OCI-LY1 (cell line): ENCODE data around the gene FAM83E.

Experiments used
- H2AFZ ChIP-seq: fragments of 200-600 bp; sonication (generic), shearing (Covaris generic); 2 replicates; pipeline ENCODE4 v1.6.0; 2014; ENCODE audit warnings: antibody characterized with exemption, mild to moderate bottlenecking, low read length
- H3F3A ChIP-seq: fragments of 200-600 bp; sonication (generic), shearing (Covaris generic); 2 replicates; pipeline ENCODE4 v1.6.0; 2014; ENCODE audit warnings: mild to moderate bottlenecking, antibody characterized with exemption, low read length, moderate library complexity; ENCODE audit not compliant: insufficient read depth
- H3K27ac ChIP-seq: fragments of 200-600 bp; sonication (generic); 2 replicates; pipeline ENCODE4 v1.5.1; 2014; ENCODE audit warnings: low read length, mixed run types, mild to moderate bottlenecking, low read depth; ENCODE audit not compliant: poor library complexity, severe bottlenecking
- H3K27me3 ChIP-seq: fragments of 200-600 bp; sonication (generic); 2 replicates; pipeline ENCODE4 v1.6.0; 2014; ENCODE audit warnings: antibody characterized with exemption, mild to moderate bottlenecking, low read length, moderate library complexity; ENCODE audit not compliant: insufficient read depth
- H3K36me3 ChIP-seq: fragments of 200-600 bp; sonication (generic); 2 replicates; pipeline ENCODE4 v1.6.1; 2014; ENCODE audit warnings: mild to moderate bottlenecking, antibody characterized with exemption, low read length, moderate library complexity, mixed read lengths; ENCODE audit not compliant: insufficient read depth
- H3K4me1 ChIP-seq: fragments of 200-600 bp; sonication (generic); 2 replicates; pipeline ENCODE4 v1.5.1; 2014; ENCODE audit warnings: mild to moderate bottlenecking, low read length, moderate library complexity; ENCODE audit not compliant: insufficient read depth, severe bottlenecking
- H3K4me2 ChIP-seq: fragments of 200-600 bp; sonication (generic), shearing (Covaris generic); 2 replicates; pipeline ENCODE4 v1.6.1; 2014; ENCODE audit warnings: low read length
- H3K4me3 ChIP-seq: fragments of 200-600 bp; sonication (generic); 2 replicates; pipeline ENCODE4 v1.5.1; 2014; ENCODE audit warnings: low read length, low read depth, mild to moderate bottlenecking, mixed read lengths; ENCODE audit not compliant: poor library complexity, severe bottlenecking
- H3K79me2 ChIP-seq: fragments of 200-600 bp; shearing (Covaris generic); 2 replicates; pipeline ENCODE4 v1.6.1; 2016; ENCODE audit warnings: mixed run types, low read length, mixed read lengths; ENCODE audit not compliant: insufficient read depth
- H3K9ac ChIP-seq: fragments of 200-600 bp; sonication (generic), shearing (Covaris generic); 2 replicates; pipeline ENCODE4 v1.6.1; 2014; ENCODE audit warnings: mild to moderate bottlenecking, low read length, mixed read lengths
- H3K9me2 ChIP-seq: fragments of 200-600 bp; sonication (generic), shearing (Covaris generic); 2 replicates; pipeline ENCODE4 v1.6.1; 2014; ENCODE audit warnings: low read depth, mild to moderate bottlenecking, low read length, mixed read lengths
- H3K9me3 ChIP-seq: fragments of 200-600 bp; shearing (Covaris generic); 2 replicates; pipeline ENCODE4 v1.6.1; 2014; ENCODE audit warnings: low read length, mixed read lengths
- H4K20me1 ChIP-seq: fragments of 200-600 bp; sonication (generic), shearing (Covaris generic); 2 replicates; pipeline ENCODE4 v1.6.0; 2016; ENCODE audit warnings: mild to moderate bottlenecking, low read length; ENCODE audit not compliant: insufficient read depth
- EZH2 ChIP-seq: fragments of 200-600 bp; sonication (generic), shearing (Covaris generic); IDR thresholded peaks from 2 replicates; pipeline ENCODE4 v1.8.0; 2017; ENCODE audit warnings: borderline replicate concordance, mixed run types, mild to moderate bottlenecking, antibody characterized with exemption, low read length, moderate library complexity, mixed read lengths
- TF ChIP-seq, protein P1 (sequence below): fragments of 200-600 bp; sonication (generic), shearing (Covaris generic); IDR thresholded peaks from 2 replicates; pipeline ENCODE4 v1.5.1; 2017; ENCODE audit warnings: mild to moderate bottlenecking, antibody characterized with exemption, low read length, moderate library complexity, mixed read lengths

Gene FAM83E

GRCh38 chr19:48645620-48646000, 30.7 kb upstream of the FAM83E start:
- H3K9me2 ChIP-seq: no peaks in the 10 kb centered on the region
- no peak overlapping the region; the same call in 1 of the 2 replicates for H3K9ac ChIP-seq
- no peaks in the 10 kb centered on the region for H4K20me1 ChIP-seq
- no peaks in the 10 kb centered on the region for H3K79me2 ChIP-seq
- H3K36me3 ChIP-seq: no peaks in the 10 kb centered on the region
- peak overlapping the region; percentile 75; the same call in 1 of the 2 replicates for H3K4me2 ChIP-seq
- H3K27me3 ChIP-seq: no peaks in the 10 kb centered on the region
- no peaks in the 10 kb centered on the region for H3F3A ChIP-seq
- no peaks in the 10 kb centered on the region for H3K9me3 ChIP-seq
- H2AFZ ChIP-seq: no peak overlapping the region
- no peak overlapping the region for H3K27ac ChIP-seq
- TF ChIP-seq EZH2: no peak
- TF ChIP-seq, protein P1, sequence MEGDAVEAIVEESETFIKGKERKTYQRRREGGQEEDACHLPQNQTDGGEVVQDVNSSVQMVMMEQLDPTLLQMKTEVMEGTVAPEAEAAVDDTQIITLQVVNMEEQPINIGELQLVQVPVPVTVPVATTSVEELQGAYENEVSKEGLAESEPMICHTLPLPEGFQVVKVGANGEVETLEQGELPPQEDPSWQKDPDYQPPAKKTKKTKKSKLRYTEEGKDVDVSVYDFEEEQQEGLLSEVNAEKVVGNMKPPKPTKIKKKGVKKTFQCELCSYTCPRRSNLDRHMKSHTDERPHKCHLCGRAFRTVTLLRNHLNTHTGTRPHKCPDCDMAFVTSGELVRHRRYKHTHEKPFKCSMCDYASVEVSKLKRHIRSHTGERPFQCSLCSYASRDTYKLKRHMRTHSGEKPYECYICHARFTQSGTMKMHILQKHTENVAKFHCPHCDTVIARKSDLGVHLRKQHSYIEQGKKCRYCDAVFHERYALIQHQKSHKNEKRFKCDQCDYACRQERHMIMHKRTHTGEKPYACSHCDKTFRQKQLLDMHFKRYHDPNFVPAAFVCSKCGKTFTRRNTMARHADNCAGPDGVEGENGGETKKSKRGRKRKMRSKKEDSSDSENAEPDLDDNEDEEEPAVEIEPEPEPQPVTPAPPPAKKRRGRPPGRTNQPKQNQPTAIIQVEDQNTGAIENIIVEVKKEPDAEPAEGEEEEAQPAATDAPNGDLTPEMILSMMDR: no peak
- peaks cover 29% of the 10 kb centered on the region for H3K4me1 ChIP-seq
- H3K4me3 ChIP-seq: peak overlapping the region; percentile 41

- no peaks in the 10 kb centered on the region for H3K9me3 ChIP-seq
- H3K4me3 ChIP-seq: no peak overlapping the region
- H4K20me1 ChIP-seq: no peaks in the 10 kb centered on the region
- no peaks in the 10 kb centered on the region for H3K27me3 ChIP-seq
- no peak overlapping the region for H3K9ac ChIP-seq
- H3K4me2 ChIP-seq: no peak overlapping the region
- H2AFZ ChIP-seq: no peak overlapping the region
- H3K27ac ChIP-seq: no peak overlapping the region
- H3K36me3 ChIP-seq: no peaks in the 10 kb centered on the region
- H3F3A ChIP-seq: no peaks in the 10 kb centered on the region
- no peaks in the 10 kb centered on the region for H3K79me2 ChIP-seq
- H3K9me2 ChIP-seq: no peaks in the 10 kb centered on the region
- TF ChIP-seq, protein P1: no peak
- TF ChIP-seq EZH2: no peak
- H3K4me1 ChIP-seq: peaks cover 25% of the 10 kb centered on the region
Measured at GRCh38 chr19:48644839-48645619, 30.2 kb upstream of the FAM83E start.

DNA sequence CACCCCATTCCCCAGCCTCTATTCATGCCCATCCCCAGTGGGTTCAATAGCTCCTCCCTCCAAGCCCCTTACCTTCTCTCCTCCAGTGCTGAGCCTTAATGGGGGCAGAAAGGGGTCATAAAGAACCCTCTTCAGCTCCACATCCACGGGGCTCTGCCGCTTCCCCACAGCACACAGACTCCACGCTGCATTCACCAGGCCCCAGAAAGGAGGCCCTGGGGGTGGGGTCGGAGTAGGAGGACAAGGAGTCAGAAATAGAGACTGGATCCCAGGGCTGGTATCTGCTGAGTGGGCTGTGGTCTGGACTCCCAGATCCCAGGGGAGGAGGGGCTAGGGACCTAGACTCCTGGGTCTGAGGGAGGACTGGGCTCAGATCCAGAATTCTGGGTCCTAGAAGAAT, 29.5 kb upstream of the FAM83E start:
- no peaks in the 10 kb centered on the region for H4K20me1 ChIP-seq
- no peaks in the 10 kb centered on the region for H3K9me2 ChIP-seq
- no peaks in the 10 kb centered on the region for H3F3A ChIP-seq
- H3K79me2 ChIP-seq: no peaks in the 10 kb centered on the region
- H3K27ac ChIP-seq: no peak overlapping the region
- H3K9me3 ChIP-seq: no peaks in the 10 kb centered on the region
- H3K27me3 ChIP-seq: no peaks in the 10 kb centered on the region
- no peak overlapping the region for H3K4me2 ChIP-seq
- H2AFZ ChIP-seq: no peak overlapping the region
- TF ChIP-seq, protein P1: no peak
- TF ChIP-seq EZH2: no peak
- peaks cover 20% of the 10 kb centered on the region for H3K4me1 ChIP-seq
- H3K36me3 ChIP-seq: no peaks in the 10 kb centered on the region
- H3K4me3 ChIP-seq: no peak overlapping the region
- no peak overlapping the region for H3K9ac ChIP-seq
